Measurements from ENCODE around the gene MICAL3. TPM values are rescaled to one million over a fixed set of nuclear protein-coding genes. Genes with fewer than 3 reads are reported as not detected.

Gene MICAL3
- polyA plus RNA-seq, 1 of the 3 experiments (the other 2 are of a cell fraction), result 83.1 TPM

- ChIA-PET POLR2A (no interaction called here), CTCF (interaction anchor here (1.9 kb wide), 1 partner anchor 36 kb away, joined by 8 read pairs; no protein-coding TSS in a partner anchor)
- Histone ChIP-seq H3K4me1 (ENCODE audit: control insufficient read depth in 1 of 2, insufficient read depth in 2 of 2, low read depth in 1 of 2, low read length in 1 of 2) (peaks cover 0 to 27% of the 10 kb centered on the region in 2 experiments; a peak in 1 of 4 replicates), H3K27ac (ENCODE audit: low read depth in 2 of 2, low read length in 1 of 2) (no peak overlapping the region; a peak in 1 of 4 replicates), H3K4me3 (ENCODE audit: low read depth in 2 of 2, low read length in 1 of 2) (no peak overlapping the region), H3K4me2 (no peak overlapping the region), H3K9ac (no peak overlapping the region), H2AFZ (ENCODE audit: low read depth) (no peak overlapping the region), H4K20me1 (ENCODE audit: insufficient read depth) (no peaks in the 10 kb centered on the region), H3K27me3 (ENCODE audit: insufficient read depth) (no peaks in the 10 kb centered on the region), H3F3A (replicated peaks; ENCODE audit: insufficient read depth) (no peaks in the 10 kb centered on the region), H3K79me2 (ENCODE audit: insufficient read depth) (no peaks in the 10 kb centered on the region), H3K36me3 (replicated peaks in 1 of 2; ENCODE audit: control insufficient read depth in 1 of 2, insufficient read depth in 2 of 2, low read length in 1 of 2) (peaks cover 11 to 85% of the 10 kb centered on the region in 2 experiments), H3K9me2 (no peaks in the 10 kb centered on the region), H3K9me3 (no peaks in the 10 kb centered on the region)
- no peak for DNase-seq
- TF ChIP-seq, protein P1, sequence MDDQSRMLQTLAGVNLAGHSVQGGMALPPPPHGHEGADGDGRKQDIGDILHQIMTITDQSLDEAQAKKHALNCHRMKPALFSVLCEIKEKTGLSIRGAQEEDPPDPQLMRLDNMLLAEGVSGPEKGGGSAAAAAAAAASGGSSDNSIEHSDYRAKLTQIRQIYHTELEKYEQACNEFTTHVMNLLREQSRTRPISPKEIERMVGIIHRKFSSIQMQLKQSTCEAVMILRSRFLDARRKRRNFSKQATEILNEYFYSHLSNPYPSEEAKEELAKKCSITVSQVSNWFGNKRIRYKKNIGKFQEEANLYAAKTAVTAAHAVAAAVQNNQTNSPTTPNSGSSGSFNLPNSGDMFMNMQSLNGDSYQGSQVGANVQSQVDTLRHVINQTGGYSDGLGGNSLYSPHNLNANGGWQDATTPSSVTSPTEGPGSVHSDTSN (IDR thresholded peaks at IDR 0.05), result no peak
- no peak for TF ChIP-seq TCF12 (IDR thresholded peaks at IDR 0.05)
- TF ChIP-seq TEAD4 (IDR thresholded peaks at IDR 0.05; ENCODE audit: borderline replicate concordance, insufficient read depth), result no peak
- TF ChIP-seq RAD21 (IDR thresholded peaks at IDR 0.05; ENCODE audit: low read length), result no peak
- no peak for TF ChIP-seq FOXJ3 (CRISPR knock-in tag; IDR thresholded peaks at IDR 0.05)
- TF ChIP-seq GABPA (IDR thresholded peaks at IDR 0.05; ENCODE audit: low read depth), result no peak
- TF ChIP-seq TAF1 (IDR thresholded peaks at IDR 0.05; ENCODE audit: borderline replicate concordance, low read depth, low read length), result no peak
- TF ChIP-seq GATA2 (CRISPR knock-in tag; IDR thresholded peaks at IDR 0.05), result no peak
- no peak for TF ChIP-seq JUND (IDR thresholded peaks at IDR 0.05)
- no peak for TF ChIP-seq NFIC (IDR thresholded peaks at IDR 0.05; ENCODE audit: borderline replicate concordance)
- TF ChIP-seq RXRA (IDR thresholded peaks at IDR 0.05; ENCODE audit: borderline replicate concordance, low read depth), result no peak
- TF ChIP-seq IRF3 (IDR thresholded peaks at IDR 0.05; ENCODE audit: low read depth, low read length), result no peak
- no peak for TF ChIP-seq MXI1 (IDR thresholded peaks at IDR 0.05; ENCODE audit: low read depth, low read length)
- no peak for TF ChIP-seq SMC3 (IDR thresholded peaks at IDR 0.05; ENCODE audit: low read depth, low read length)
- no peak for TF ChIP-seq EZH2phosphoT487 (IDR thresholded peaks at IDR 0.05; ENCODE audit: borderline replicate concordance, low read depth)
- 96% methylated on average over 7 of the region's 7 CpGs for WGBS (ENCODE audit: low lambda C conversion rate)
Measured at GRCh38 chr22:17866621-17867020, 157.7 kb downstream of the MICAL3 start.

DNA sequence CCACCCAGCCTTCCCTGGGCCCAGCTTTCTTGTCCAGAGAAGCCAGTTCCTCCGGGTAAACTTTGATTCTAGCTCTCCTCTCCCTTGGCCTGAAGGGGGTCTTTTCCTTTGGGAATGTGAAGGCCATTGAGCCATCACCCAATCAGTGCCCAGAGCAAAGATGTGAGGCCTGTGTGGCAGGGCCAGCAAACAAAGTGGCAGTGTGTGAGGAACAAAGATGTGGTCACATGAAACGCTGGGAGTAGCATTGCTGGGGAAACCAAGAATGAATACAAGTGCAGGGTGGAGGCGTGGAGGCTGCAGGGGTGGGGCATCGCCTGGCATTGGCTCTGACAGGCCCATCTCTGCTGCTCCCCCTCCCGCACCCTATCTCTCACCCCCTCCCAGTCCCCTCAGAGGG, 158.2 kb downstream of the MICAL3 start:
- Histone ChIP-seq H3K9me3 (no peaks in the 10 kb centered on the region), H3K27ac (ENCODE audit: low read depth in 2 of 2, low read length in 1 of 2) (no peak overlapping the region), H3K4me3 (ENCODE audit: low read depth in 2 of 2, low read length in 1 of 2) (no peak overlapping the region), H3K4me2 (no peak overlapping the region), H3K4me1 (ENCODE audit: control insufficient read depth in 1 of 2, insufficient read depth in 2 of 2, low read depth in 1 of 2, low read length in 1 of 2) (peaks cover 0 to 26% of the 10 kb centered on the region in 2 experiments; a peak in 1 of 4 replicates), H3K9me2 (no peaks in the 10 kb centered on the region), H3K9ac (no peak overlapping the region), H3F3A (replicated peaks; ENCODE audit: insufficient read depth) (no peaks in the 10 kb centered on the region), H4K20me1 (ENCODE audit: insufficient read depth) (no peaks in the 10 kb centered on the region), H2AFZ (ENCODE audit: low read depth) (no peak overlapping the region), H3K27me3 (ENCODE audit: insufficient read depth) (no peaks in the 10 kb centered on the region), H3K79me2 (ENCODE audit: insufficient read depth) (no peaks in the 10 kb centered on the region), H3K36me3 (replicated peaks in 1 of 2; ENCODE audit: control insufficient read depth in 1 of 2, insufficient read depth in 2 of 2, low read length in 1 of 2) (peaks cover 11 to 85% of the 10 kb centered on the region in 2 experiments)
- DNase-seq, result no peak
- 89% methylated on average over 5 of the region's 5 CpGs for WGBS (ENCODE audit: low lambda C conversion rate)
- ChIA-PET POLR2A (no interaction called here), CTCF (no interaction called here)
- TF ChIP-seq, protein P2, sequence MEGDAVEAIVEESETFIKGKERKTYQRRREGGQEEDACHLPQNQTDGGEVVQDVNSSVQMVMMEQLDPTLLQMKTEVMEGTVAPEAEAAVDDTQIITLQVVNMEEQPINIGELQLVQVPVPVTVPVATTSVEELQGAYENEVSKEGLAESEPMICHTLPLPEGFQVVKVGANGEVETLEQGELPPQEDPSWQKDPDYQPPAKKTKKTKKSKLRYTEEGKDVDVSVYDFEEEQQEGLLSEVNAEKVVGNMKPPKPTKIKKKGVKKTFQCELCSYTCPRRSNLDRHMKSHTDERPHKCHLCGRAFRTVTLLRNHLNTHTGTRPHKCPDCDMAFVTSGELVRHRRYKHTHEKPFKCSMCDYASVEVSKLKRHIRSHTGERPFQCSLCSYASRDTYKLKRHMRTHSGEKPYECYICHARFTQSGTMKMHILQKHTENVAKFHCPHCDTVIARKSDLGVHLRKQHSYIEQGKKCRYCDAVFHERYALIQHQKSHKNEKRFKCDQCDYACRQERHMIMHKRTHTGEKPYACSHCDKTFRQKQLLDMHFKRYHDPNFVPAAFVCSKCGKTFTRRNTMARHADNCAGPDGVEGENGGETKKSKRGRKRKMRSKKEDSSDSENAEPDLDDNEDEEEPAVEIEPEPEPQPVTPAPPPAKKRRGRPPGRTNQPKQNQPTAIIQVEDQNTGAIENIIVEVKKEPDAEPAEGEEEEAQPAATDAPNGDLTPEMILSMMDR (IDR thresholded peaks at IDR 0.05), result no peak
- no peak for TF ChIP-seq NRF1 (IDR thresholded peaks at IDR 0.05; ENCODE audit: low read depth, low read length)
- no peak for TF ChIP-seq POLR2AphosphoS5 (IDR thresholded peaks at IDR 0.05; ENCODE audit: low read depth, low read length)
- no peak for TF ChIP-seq RCOR1 (IDR thresholded peaks at IDR 0.05; ENCODE audit: low read length)
- TF ChIP-seq TAF1 (IDR thresholded peaks at IDR 0.05; ENCODE audit: borderline replicate concordance, low read depth, low read length), result no peak
- TF ChIP-seq ELF1 (IDR thresholded peaks at IDR 0.05), result no peak
- no peak for TF ChIP-seq GATA2 (CRISPR knock-in tag; IDR thresholded peaks at IDR 0.05)
- no peak for TF ChIP-seq TEAD4 (IDR thresholded peaks at IDR 0.05; ENCODE audit: borderline replicate concordance, insufficient read depth)
- no peak for TF ChIP-seq NFIC (IDR thresholded peaks at IDR 0.05; ENCODE audit: borderline replicate concordance)
- no peak for TF ChIP-seq TCF12 (IDR thresholded peaks at IDR 0.05)
- TF ChIP-seq ZBTB33 (IDR thresholded peaks at IDR 0.05; ENCODE audit: borderline replicate concordance, low read depth), result no peak
- TF ChIP-seq RXRA (IDR thresholded peaks at IDR 0.05; ENCODE audit: borderline replicate concordance, low read depth), result no peak
- no peak for TF ChIP-seq FOXJ3 (CRISPR knock-in tag; IDR thresholded peaks at IDR 0.05)
